T-helper 1 cell treated with Interleukin-12 subunit alpha and Interleukin-12 subunit beta and Interleukin-4 antibody, amounts not matched to agents 30 μg/mL and 1 μg/mL, for 36 hours (primary cell): ENCODE data around the gene ARNT2.
"Not testable (repeated sequence)": the region's sequence is repeated elsewhere in the genome, so short reads cannot be mapped to it uniquely, and the experiment has no call there.

ENCODE experiments used
- H3K27ac Mint-ChIP-seq: one replicate; pipeline ENCODE4 v1.8.0; 2021; ENCODE audit warnings: mild to moderate bottlenecking, mixed read lengths
- H3K27me3 Mint-ChIP-seq: one replicate; pipeline ENCODE4 v1.8.0; 2021; ENCODE audit warnings: low read depth, mixed read lengths
- H3K36me3 Mint-ChIP-seq: one replicate; pipeline ENCODE4 v1.8.0; 2021; ENCODE audit warnings: low read depth, mixed read lengths
- H3K4me1 Mint-ChIP-seq: one replicate; pipeline ENCODE4 v1.8.0; 2021; ENCODE audit warnings: low read depth, mixed read lengths
- H3K4me3 Mint-ChIP-seq: one replicate; pipeline ENCODE4 v1.8.0; 2021; ENCODE audit warnings: mild to moderate bottlenecking, moderate library complexity, mixed read lengths
- H3K9me3 Mint-ChIP-seq: one replicate; pipeline ENCODE4 v1.8.0; 2021; ENCODE audit warnings: mixed read lengths

ARNT2 gene

DNA sequence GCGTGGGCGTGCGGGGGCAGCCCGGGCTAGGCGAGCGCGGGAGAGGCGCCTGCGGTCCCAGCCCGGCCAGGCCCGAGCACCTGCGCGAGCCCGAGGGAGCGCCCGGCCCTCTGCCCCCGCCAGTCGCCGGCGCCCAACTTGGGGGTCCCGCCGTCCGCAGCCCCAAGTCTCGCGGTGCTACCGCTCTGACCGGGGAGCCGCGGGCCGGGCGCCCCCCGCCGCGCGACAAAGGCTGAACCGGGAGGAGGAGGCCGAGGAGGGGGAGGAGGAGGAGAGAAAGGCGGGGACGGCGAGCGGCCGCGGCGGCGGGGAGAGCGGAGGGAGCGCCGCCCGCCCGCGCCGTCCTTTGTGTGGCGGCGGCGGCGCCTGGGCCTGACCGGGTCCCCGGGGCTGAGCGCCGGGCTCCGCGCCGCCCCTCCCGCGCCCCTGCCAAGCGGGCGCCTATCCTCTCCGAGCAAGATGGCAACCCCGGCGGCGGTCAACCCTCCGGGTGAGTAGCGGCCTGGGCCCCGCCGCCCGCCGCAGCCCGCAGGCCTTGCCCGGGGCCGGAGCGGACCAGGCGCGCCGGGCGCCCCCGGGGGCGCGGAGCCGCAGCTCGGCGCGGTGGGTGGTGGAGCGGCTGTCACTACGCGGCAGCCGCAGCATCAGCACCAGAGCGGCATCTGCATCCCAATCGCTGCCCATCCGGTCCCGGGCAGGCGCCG lies at the start of gene ARNT2:
TSS of gene ARNT2 (plus strand) at position 326 of the 704 bp plus-strand sequence. CDS start at position 460, 134 bp downstream.
- Mint-ChIP-seq H3K36me3 (no peaks in the 10 kb centered on the region), H3K4me3 (no peak within 1 kb of the TSS), H3K4me1 (peaks cover 3% of the 10 kb centered on the region), H3K27me3 (peaks cover 64% of the 10 kb centered on the region), H3K27ac (no peak within 1 kb of the TSS), H3K9me3 (no peaks in the 10 kb centered on the region)

DNA sequence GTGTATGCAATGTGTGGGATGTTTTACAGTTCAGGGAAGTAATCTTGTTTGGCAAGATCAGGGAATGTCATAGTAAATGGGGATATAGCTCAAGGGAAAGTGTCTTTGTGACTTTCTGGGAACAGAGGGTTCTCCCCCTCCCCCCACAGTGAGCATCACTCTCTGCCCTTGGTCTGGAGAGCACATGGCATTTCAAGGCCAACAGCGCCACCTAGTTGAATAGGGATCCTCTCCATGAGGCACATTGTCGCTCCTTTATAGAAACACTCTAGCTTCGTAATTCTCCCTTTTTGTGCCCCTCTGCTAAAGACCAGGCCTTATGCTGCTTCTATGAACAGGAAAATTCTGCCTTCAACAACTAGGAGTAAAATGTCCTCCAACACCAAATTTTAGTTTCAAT lies 37.1 kb upstream of the ARNT2 start:
- H3K27ac Mint-ChIP-seq = no peak overlapping the region
- no peaks in the 10 kb centered on the region for H3K4me1 Mint-ChIP-seq
- H3K36me3 Mint-ChIP-seq = no peaks in the 10 kb centered on the region
- H3K27me3 Mint-ChIP-seq = no peaks in the 10 kb centered on the region
- peaks cover 32% of the 10 kb centered on the region for H3K9me3 Mint-ChIP-seq
- H3K4me3 Mint-ChIP-seq = no peak overlapping the region

DNA sequence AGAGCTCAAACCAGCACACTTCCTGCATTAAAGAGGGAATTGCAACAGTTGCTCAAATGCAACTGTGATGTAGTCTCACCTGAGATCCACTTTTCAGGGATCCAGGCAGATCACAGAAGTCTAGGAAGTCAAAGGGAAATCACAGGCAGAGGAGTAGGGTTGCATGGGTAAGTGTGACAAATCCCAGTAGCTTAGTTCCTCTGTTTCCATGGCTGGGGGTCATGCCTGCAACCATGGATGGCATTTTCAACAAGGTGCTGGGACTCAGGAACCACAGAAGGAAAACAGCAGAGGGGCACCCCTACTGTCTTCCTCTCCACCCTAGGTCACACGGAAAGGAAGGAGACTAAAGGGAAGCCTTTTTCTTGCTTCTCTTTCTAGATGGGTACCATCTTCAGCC lies 36.5 kb upstream of the ARNT2 start:
- no peaks in the 10 kb centered on the region for H3K27me3 Mint-ChIP-seq
- peaks cover 32% of the 10 kb centered on the region for H3K9me3 Mint-ChIP-seq
- no peaks in the 10 kb centered on the region for H3K4me1 Mint-ChIP-seq

DNA sequence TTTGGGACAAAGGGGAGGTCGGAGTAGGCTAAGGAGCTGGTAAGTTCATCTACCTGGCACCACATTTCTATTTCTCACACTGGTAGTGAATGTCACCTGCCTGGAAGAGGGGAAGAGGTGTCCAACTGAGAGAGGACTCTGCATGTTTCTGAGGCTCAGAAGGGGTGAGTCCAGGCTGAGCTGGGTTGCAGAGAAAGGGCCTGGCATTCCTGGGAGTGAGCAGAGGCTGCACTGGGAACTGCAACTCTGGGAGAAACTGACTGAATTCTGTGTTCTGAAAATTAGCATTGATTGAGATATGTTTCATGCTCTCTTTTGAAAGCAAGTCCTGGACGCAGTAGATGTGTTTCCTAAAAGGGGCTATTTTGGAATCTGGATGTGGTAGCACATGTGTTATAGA lies 32.3 kb upstream of the ARNT2 start:
- peaks cover 26% of the 10 kb centered on the region for H3K9me3 Mint-ChIP-seq
- H3K27me3 Mint-ChIP-seq = no peaks in the 10 kb centered on the region
- no peaks in the 10 kb centered on the region for H3K4me1 Mint-ChIP-seq
- H3K36me3 Mint-ChIP-seq = no peaks in the 10 kb centered on the region
- H3K27ac Mint-ChIP-seq = no peak overlapping the region
- no peak overlapping the region for H3K4me3 Mint-ChIP-seq

More for the DNA sequence above, 36.5 kb upstream of the ARNT2 start:
- Mint-ChIP-seq H3K4me3 (no peak overlapping the region), H3K27ac (no peak overlapping the region), H3K36me3 (no peaks in the 10 kb centered on the region)

DNA sequence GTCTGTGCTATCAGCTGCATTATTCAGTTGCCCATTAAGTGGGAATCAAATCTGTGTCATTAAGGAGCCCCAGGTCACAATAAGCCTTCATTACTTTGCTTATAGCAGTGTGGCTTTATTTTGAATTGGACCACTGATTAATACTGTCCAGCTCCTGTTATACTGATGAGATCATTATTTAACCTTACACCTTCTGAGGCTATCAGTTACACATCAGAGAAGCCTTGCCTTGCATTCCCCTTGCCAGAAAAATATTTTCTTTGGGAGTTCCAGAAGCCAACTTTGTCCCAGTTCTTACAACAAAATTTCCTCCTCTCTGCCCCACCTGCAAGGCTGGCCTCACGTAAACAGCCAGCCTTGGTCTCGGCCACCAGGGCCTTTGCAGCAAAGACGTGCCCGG lies 29.7 kb upstream of the ARNT2 start:
- peaks cover under 1% of the 10 kb centered on the region for H3K9me3 Mint-ChIP-seq
- no peaks in the 10 kb centered on the region for H3K4me1 Mint-ChIP-seq
- H3K36me3 Mint-ChIP-seq = no peaks in the 10 kb centered on the region
- no peak overlapping the region for H3K27ac Mint-ChIP-seq
- H3K27me3 Mint-ChIP-seq = no peaks in the 10 kb centered on the region
- H3K4me3 Mint-ChIP-seq = no peak overlapping the region

DNA sequence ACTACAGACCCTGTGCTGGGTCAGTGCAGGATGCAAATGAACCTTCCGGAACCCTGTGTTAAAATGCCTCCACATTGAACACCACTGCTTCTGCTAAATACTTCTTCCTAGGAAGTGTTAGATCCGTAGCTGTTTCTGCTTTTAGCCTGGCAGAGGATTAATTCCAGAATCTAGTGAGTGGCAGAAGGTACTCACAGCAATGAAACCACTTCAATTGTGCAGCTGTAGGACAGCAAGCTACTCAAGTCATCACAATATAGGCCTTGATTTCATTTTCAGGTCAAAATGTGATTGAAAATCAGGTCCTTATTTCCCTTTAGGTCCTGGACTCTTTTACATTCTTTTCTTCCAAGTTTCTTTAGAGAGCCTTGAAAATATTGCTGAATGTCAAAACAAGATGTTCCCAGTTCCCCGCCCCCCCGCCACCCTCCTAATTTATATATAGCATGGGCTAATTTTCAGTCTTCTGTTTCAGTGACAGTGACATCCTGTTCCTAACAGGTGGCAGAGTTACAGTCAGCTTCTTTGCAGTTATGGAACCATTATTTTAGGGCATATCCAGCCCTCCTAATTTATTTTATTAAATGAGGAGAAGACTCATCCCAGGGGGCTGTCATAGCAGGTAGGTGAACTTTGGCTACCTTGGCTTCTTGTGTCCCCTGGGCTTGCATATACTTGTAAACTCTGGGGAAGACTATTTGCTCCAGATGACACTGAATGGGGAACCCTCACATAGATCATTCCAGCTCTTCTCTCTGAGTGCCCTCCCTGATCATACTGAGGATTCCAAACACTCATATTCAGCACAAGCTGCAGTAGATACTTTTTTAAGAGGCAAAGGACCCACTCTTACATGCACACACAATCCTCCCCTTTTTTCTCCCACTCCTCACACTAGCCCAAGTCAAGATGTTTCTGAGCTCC lies 28.0 kb upstream of the ARNT2 start:
- H3K4me3 Mint-ChIP-seq = no peak overlapping the region
- H3K4me1 Mint-ChIP-seq = no peaks in the 10 kb centered on the region
- no peaks in the 10 kb centered on the region for H3K27me3 Mint-ChIP-seq
- no peaks in the 10 kb centered on the region for H3K9me3 Mint-ChIP-seq
- H3K27ac Mint-ChIP-seq = no peak overlapping the region
- no peaks in the 10 kb centered on the region for H3K36me3 Mint-ChIP-seq

DNA sequence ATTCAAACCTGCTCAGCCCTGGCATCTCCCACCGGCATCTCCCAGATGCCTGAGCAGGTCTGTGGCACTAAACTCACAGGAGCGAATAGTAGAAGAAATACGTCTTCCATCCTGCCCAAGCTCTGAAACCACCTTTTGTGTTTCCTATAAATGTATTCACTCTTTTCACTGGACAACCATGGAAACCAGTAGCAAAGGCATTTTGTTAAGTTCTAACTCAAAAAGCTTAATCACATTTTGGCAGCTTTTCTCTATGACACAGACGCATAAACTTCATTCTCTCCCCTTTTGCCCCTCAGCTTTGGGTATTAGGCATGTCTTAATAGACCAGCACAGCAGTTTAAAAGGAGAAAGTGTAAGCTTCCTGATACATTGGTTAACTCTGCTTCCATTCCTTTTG lies 24.5 kb upstream of the ARNT2 start:
- Mint-ChIP-seq H3K27ac (no peak overlapping the region), H3K4me1 (no peaks in the 10 kb centered on the region), H3K9me3 (no peaks in the 10 kb centered on the region), H3K4me3 (no peak overlapping the region), H3K36me3 (no peaks in the 10 kb centered on the region), H3K27me3 (peaks cover 6% of the 10 kb centered on the region)

DNA sequence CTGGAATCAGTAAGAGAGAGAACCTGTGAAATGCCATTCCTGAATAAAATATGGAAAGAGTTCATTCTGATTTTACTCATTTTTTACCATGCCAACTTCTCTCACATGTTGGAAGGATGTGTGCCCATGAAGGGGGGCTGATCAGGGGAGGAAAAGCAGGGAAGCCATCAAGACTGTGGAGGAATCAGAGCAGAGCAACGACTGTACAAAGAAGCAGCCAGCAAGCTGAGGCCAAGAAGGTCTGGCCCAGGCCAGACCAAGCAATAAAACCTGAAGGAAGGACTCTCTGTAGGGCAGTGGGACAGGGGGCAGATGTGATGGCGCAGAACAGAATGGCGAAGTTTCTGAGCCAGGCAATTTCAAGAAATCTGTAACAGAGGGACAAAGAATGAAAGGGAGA lies 24.0 kb upstream of the ARNT2 start:
- no peaks in the 10 kb centered on the region for H3K9me3 Mint-ChIP-seq
- no peaks in the 10 kb centered on the region for H3K36me3 Mint-ChIP-seq
- H3K27ac Mint-ChIP-seq = no peak overlapping the region
- peaks cover 6% of the 10 kb centered on the region for H3K27me3 Mint-ChIP-seq
- H3K4me3 Mint-ChIP-seq = no peak overlapping the region
- no peaks in the 10 kb centered on the region for H3K4me1 Mint-ChIP-seq

DNA sequence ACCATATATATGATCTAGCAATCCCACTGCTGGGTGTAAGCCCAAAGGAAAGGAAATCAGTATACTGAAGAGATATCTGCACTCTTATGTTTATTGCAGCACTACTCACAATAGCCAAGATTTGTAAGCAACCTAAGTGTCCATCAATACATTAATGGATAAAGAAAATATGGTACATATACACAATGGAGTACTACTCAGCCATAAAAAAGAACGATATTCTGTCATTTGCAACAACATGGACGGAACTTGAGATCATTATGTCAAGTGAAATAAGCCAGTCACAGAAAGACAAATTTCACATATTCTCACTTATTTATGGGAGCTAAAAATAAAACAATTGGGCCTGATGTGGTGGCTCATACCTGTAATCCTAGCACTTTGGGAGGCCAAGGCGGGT lies 21.9 kb upstream of the ARNT2 start:
- Mint-ChIP-seq H3K27me3 (peaks cover 6% of the 10 kb centered on the region), H3K9me3 (no peaks in the 10 kb centered on the region), H3K4me1 (no peaks in the 10 kb centered on the region), H3K27ac (no peak overlapping the region), H3K4me3 (no peak overlapping the region), H3K36me3 (no peaks in the 10 kb centered on the region)

DNA sequence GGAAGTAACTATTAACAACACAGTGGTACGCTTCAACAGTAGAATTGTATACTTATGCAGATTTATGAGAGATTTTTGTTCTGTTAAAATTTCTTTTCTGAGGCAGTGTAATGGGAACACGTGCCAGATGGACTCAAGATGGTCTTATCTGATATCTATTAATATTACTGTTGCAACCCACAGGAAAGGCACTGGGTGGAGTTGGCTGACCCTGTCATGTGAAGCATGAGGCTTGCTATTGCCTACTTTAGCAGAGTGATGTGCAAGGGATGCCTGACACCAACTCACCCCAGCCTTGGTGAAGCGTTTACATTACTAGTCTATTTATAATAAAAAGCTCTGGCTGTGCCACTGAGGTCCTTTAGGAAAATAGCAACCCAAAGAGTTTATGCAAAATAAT lies 19.8 kb upstream of the ARNT2 start:
- Mint-ChIP-seq H3K4me1 (no peaks in the 10 kb centered on the region), H3K9me3 (no peaks in the 10 kb centered on the region), H3K4me3 (no peak overlapping the region), H3K27me3 (peaks cover 6% of the 10 kb centered on the region), H3K27ac (no peak overlapping the region), H3K36me3 (no peaks in the 10 kb centered on the region)

DNA sequence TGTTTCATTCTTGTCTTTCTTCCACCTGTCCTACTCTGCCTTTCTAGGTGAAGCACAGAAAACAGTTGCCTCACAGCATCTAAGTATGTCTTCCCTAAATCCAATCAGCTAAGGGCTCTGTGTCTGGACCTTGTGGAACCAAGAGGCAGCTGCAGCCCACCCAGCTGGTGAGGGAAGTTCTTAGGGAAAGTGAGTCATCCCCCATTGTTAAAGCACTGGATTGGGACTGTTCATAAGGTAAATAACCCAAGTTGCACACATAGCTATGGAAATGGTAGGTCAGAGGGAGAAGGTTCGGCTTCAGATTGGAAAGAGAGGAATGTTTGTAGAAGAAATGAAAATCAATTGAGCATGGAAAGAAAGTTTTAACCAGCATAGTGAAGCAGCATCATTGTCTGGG lies 18.0 kb upstream of the ARNT2 start:
- Mint-ChIP-seq H3K4me3 (no peak overlapping the region), H3K27me3 (peaks cover 6% of the 10 kb centered on the region), H3K4me1 (no peaks in the 10 kb centered on the region), H3K9me3 (no peaks in the 10 kb centered on the region), H3K27ac (no peak overlapping the region), H3K36me3 (no peaks in the 10 kb centered on the region)

DNA sequence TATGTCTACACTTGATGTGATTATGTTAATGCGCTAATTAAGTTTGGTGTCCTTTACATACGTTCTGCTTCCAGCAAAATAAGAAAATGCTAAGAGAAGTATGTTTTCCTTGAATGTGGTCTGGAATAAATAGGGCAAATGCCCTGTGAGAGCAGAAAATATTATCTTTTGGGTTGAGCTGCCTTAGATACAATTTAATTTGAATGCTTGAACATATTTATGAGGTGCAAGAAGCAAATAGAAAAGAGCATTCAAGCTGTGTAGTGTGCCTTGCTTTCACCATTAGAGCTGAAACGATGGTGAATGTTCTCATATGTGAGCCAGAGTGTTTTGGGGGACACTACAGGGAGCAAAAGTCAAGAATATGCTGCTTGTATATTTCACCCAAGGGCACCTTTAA lies 15.9 kb upstream of the ARNT2 start:
- no peak overlapping the region for H3K27ac Mint-ChIP-seq
- H3K36me3 Mint-ChIP-seq = no peaks in the 10 kb centered on the region
- peaks cover 3% of the 10 kb centered on the region for H3K27me3 Mint-ChIP-seq
- H3K9me3 Mint-ChIP-seq = no peaks in the 10 kb centered on the region
- H3K4me1 Mint-ChIP-seq = no peaks in the 10 kb centered on the region
- H3K4me3 Mint-ChIP-seq = no peak overlapping the region

DNA sequence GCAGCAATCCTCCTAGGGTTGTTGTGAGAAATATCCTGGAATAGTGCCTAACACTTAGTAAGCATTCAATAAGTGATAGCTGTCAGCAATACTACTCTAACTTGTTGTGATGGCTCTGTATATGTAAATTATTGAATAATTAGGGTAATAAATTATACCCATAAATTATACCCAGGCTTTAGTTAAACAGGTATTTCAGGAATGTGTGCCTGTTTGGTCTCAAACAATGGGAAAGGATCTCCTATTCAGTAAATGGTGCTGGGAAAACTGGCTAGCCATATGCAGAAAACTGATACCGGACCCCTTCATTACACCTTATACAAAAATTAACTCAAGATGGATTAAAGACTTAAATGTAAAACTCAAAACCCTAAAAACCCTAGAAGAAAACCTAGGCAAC lies 14.8 kb upstream of the ARNT2 start:
- Mint-ChIP-seq H3K36me3 (no peaks in the 10 kb centered on the region), H3K4me3 (no peak overlapping the region), H3K9me3 (no peaks in the 10 kb centered on the region), H3K4me1 (no peaks in the 10 kb centered on the region), H3K27ac (no peak overlapping the region), H3K27me3 (peaks cover 3% of the 10 kb centered on the region)

DNA sequence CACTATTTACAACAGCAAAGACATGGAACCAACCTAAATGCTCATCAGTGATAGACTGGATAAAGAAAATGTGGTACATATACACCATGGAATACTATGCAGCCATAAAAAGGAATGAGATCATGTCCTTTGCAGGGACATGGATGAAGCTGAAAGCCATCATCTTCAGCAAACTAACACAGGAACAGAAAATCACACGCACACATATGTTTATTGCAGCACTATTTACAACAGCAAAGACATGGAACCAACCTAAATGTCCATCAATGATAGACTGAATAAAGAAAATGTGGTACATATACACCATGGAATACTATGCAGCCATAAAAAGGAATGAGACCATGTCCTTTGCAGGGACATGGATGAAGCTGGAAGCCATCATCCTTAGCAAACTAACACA lies 13.2 kb upstream of the ARNT2 start:
- H3K27me3 Mint-ChIP-seq, H3K27ac Mint-ChIP-seq, H3K36me3 Mint-ChIP-seq, H3K4me1 Mint-ChIP-seq, H3K9me3 Mint-ChIP-seq, H3K4me3 Mint-ChIP-seq: not testable (repeated sequence)

DNA sequence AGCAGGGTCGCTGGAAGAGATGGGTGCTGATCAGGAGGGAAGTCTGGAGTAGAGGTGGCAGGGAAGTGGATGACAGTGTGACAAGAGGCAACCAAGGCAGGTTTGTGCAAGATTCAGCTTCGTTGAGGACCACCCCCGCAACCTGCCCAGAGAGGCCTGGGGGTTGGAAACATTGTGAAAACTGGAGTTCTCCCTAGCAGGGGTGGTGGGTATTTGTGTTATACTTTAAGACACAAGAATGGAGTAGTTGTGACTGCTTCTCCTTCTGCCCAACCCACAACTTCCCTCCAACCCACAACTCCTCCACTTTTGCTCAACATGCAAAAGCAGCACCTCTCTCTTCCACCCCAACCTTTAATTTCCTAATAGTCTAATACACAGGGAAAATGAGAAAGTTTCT lies 8.6 kb upstream of the ARNT2 start:
- Mint-ChIP-seq H3K9me3 (no peaks in the 10 kb centered on the region), H3K27ac (no peak overlapping the region), H3K27me3 (peaks cover 39% of the 10 kb centered on the region), H3K36me3 (no peaks in the 10 kb centered on the region), H3K4me3 (no peak overlapping the region), H3K4me1 (no peaks in the 10 kb centered on the region)
